Measurements from ENCODE around the gene ZFR.

GRCh38 chr5:32410630-32411029 lies 33.9 kb downstream of the ZFR start:
- TF ChIP-seq CTCF (IDR thresholded peaks at IDR 0.05; ENCODE audit: borderline replicate concordance, extremely low read depth, low read length, poor library complexity, severe bottlenecking) (no peak), EZH2 (IDR thresholded peaks at IDR 0.05; ENCODE audit: borderline replicate concordance, low read depth, low read length, severe bottlenecking) (no peak)
